NOMO-1 (cell line): ENCODE data around the gene RGS16.
A peak's percentile ranks its signal among the peaks of the same experiment; 100 is the strongest.

Experiments
- DNase-seq, 2 experiments: peaks; one replicate each; lab custom pipeline; 2025; ENCODE audit not compliant: unreplicated experiment in 2 of 2; lab: John Stamatoyannopoulos, UW

RGS16 gene, protein sequence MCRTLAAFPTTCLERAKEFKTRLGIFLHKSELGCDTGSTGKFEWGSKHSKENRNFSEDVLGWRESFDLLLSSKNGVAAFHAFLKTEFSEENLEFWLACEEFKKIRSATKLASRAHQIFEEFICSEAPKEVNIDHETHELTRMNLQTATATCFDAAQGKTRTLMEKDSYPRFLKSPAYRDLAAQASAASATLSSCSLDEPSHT

DNA sequence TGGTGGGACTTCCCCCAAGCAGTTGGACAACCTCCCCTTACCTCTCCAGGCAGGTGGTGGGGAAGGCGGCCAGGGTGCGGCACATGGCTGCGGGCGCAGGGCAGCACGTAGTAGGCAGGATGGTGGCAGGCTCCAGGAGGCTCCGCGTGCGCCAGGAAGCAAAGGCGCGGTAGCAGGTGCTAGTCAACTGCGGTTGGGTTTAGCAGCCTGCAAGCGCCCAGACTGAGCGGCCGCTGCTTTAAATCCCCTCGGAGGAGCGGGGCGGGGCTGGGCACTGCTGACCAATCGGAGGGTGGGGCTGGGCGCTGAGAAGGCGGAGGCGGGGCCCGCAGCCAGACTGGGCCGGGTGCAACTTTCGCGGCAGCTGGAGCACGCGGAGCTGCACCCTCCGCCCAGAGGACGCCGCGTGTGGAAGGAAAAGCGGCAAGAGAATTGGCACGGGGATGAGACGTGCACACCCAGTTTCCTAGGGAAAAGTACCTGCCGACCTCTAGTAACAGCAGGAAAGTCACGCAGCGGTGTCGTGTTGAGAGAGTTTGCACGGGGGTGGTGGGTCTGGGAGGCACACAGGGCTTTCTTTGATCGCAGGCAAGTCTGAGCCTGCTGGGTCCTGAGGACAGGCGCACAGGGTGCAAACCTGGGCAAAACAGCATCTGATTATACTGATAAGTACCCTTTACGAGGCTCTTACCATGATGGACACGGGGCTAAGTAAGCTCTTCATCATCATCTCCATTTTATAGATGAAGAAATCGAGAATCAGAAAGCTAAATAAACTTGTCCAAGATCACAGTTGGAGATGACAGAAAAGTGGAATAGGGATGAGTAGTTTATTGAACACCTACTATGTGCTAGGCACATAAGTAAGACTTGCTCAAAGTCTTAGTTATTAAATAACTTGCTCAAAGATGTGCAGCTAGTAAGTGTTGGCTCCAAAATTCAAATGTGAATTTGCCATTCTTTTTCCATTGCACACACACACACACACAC, at the start of gene RGS16:
Gene RGS16 (minus strand): TSS at position 215 of the 990 bp plus-strand sequence. CDS start 130 bp downstream, at position 85.
- DNase-seq: peak; percentile 87 to 95

DNA sequence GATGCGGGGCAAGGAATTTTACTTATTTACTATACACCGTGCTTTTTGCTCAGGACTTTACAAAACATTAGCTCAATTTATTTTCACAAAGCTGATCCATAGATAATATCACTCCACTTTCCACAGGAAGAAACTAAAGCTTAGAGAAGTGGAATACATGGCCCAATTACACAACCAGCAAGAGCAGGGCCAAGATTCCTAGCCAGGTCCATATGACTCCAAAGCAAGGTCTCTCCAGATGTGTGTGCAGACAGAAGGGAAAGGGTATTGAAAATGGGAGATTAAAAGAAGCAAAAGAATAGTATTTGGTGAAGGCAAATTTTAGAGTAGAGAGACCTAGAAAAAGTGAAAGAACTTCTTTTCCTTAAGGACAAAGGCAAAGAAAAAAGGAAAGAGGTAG, 49.8 kb upstream of the RGS16 start:
- DNase-seq: no peak

DNA sequence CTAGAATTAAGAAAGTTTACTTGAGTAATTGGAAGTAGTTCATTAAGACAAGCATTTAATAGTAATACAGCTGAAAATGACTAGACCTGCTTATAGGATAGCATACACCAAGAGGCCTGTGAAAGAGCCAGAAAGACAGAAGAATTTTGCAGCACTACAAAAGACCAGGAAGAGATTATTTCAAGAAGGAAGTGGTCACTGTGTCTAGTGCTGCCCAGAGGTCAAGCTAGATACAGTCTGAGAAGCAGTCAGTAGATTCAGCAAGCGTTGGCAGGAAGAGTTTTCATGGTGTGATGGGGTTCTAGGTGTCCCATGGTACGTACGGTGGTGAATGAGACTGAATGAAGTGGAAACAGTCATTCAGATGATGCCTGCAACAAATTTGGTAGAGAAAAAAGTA, 48.7 kb upstream of the RGS16 start:
- DNase-seq: no peak

DNA sequence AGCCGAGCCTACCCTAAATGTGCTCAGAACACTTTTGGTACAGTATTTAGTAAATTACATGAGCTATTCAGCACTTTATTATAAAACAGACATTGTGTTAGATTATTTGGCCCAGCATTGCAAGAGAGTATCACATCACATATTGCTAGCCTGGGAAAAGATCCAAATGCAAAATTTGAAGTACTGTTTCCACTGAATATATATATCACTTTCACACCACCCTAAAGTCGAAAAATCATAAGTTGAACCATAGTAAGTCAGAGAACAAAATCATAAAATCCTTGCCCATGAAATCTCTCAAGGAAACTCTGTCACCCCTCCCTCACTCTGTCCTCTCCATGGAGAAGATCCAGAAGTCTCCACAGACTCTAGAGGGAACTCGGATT, 47.1 kb upstream of the RGS16 start:
- no peak for DNase-seq

DNA sequence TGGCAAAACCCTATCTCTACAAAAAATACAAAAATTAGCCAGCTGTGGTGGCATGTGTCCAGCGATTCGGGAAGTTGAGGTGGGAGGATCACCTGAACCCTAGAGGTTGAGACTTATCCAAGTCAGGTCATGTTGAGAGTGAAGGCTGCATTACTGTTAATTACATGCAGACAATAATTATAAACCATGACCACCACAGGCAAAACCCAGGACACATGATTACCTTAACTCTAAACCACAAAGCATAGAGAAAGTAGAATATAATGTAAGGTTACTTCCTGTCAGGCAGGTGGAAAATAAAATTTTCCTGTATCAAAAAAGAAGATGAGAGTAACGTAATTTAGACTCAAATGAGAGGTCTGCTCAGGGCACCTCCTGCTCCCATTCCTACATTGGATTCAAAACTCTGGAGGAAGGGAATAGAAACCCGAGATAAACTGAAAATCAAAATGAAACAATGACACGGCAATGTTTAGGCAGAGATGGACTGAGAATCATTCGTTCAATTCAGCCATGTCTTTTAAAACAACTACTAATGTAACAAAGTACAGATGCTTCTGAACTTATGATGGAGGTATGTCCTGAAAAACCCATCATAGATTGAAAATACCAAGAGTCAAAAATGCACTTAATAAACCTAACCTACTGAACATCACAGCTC, 46.6 kb upstream of the RGS16 start:
- DNase-seq: no peak

DNA sequence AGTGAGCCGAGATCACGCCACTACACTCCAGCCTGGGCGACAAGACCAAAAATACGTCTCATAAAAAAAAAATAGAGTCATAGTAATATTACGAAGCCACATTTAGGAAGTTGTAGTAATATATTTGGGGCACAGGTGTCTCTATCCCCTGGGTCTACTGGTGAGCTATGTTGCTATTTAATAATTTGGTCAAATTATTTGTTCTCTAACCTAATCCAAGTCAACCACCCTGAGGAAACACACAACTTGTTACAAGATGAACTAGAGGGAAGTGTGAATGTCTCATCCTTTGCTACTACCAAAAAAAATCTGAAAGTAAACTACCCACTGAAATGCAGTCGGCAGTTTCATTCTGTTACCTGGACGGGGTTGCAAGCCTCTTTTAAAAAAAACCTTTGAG, 44.9 kb upstream of the RGS16 start:
- DNase-seq: no peak

DNA sequence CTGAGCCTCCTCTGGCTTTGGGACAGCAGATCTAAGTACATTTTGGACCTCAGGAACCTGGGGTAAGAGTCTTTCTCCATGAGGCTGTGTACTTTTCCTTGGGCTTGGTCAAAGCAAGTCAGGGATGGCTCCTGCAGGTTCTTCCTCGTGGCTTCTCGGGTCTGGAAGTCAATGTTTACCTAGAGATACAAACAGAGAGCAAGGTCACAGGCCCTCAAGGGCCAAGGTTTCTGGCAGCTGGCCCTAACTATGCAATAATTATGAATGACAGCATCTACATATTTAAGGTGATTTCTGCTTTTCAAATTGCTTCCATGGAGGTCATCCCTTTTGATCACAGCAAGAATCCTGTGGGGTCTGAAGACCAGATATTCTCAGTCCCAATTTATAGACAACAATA, 42.5 kb upstream of the RGS16 start:
- no peak for DNase-seq

DNA sequence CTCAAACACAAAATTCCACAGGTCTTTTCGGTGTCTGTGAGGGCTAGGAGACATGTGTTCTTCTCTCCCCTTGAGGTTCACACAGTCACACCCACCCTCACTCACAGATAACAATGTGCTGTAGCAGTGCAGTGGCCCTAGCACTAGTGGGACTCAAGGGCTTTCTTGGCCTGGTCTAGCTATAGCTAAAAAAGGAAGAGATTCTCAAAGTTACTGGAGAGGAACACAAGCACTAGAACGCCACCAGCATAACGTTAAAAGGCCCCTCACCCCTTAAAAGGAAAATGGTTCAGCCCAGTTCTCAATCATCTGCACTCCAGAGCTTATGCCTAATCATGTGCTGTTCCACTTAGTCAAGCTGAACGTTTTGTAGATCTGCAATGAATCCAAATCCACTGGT, 40.7 kb upstream of the RGS16 start:
- DNase-seq: no peak

DNA sequence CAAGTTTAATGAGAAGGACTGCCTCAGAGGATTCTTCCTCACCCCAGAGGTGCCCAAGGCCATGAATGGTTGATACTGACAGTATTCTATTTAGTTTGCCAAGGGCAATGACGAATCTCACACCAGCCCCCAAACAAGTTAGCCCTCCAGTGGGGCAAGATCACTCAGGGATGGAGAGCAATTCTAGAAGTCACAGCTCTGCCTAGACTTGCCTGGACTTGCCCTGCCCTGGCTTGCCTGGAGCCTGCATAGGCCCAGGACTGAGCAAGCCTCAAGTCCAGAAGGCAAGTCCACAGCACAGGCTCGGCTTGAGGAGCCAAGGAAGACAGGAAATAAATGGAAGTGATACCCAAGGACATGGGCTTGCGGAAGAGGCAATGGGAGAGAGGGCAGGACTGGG, 39.5 kb upstream of the RGS16 start:
- no peak for DNase-seq

DNA sequence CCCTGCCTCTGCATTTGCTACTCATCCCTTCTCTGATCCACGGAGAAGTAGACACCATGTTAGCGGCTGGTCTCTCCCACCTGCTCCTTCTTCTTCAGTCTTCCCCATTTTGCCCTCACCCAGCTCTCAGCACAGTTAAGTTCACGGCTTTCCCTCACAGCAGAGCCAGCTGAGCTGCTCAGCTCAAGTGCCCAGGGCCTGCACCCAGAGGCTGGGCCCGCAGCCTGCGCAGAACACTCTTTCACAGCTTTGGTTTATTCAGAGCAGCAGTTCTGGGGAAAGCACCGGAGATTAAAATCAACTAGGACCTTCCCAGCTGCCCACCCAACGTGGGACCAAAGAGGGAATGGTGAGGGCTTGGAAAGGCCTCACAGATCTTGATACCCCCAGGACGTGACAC, 38.3 kb upstream of the RGS16 start:
- no peak for DNase-seq

DNA sequence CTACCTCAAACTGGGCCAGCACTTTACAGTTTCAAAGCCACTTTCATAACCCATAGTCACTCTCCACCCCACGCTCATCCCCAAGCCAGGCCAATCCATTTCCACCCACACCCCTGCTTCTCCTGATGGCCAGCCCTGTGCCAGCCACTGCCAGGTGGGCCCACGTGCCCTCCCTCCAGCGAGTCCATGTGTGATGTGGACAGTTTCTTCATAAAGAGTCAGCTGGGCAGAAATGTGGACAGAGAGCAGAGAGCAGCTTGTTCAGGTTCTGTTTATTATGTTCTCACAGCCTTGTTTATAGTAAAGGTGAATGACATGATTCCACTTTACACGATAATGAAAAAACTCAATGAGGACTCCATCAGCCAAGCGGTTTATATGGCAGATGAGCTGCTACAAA, 37.4 kb upstream of the RGS16 start:
- DNase-seq: no peak

DNA sequence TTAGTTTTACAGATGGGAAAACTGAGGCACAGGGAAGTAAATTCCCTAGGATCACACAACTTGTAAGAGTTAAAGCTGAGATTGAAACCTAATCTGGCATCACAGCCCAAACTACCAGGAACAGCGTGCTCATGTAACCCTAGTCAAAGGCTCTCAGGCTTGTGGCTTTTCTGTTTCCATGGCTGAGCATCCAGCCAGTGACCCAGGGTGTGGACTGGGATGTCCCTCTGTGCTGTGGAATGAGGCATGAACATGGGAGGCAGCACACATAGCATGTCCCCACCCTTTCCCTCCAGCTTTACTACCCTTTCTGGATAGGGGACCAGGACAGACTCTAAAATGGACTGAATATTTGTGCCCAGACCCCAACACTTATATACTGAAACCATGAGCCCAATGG, 35.1 kb upstream of the RGS16 start:
- DNase-seq: no peak

DNA sequence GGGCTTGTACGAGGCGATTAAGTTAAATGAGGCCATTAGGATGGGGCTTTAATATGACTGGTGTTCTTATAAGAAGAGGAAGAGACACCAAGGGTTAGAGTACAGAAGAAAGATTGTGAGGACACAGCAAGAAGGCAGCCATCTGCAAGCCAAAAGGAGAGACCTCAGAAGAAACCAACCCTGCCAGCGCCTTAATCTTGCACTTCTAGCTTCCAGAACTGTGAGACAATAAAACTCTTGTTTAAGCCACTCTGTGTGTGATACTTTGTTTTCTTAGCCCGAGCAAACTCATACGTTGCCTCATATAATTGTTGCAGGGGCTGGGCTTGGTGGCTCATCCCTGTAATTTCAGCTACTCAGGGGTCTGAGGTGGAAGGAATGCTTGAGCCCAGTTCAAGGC, 33.6 kb upstream of the RGS16 start:
- DNase-seq: no peak

DNA sequence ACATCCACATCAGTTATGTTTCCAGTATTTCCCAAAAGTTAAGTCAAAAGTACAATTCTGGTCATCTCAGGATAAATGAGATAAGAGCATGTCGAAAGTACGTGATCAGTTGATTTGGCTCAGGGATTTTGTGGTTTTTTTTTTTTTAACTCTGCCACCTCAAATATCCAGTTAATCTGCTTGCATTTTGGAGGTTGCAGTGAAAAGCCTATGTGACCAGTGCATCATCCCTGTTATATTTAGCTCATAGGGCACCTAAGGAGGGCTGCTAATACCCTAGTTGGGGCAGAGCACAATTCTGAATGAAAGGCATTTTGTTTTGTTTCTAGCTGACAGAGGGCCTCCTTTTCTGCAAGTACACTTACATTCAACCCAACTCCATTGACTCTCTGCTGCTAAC, 31.7 kb upstream of the RGS16 start:
- DNase-seq: no peak

DNA sequence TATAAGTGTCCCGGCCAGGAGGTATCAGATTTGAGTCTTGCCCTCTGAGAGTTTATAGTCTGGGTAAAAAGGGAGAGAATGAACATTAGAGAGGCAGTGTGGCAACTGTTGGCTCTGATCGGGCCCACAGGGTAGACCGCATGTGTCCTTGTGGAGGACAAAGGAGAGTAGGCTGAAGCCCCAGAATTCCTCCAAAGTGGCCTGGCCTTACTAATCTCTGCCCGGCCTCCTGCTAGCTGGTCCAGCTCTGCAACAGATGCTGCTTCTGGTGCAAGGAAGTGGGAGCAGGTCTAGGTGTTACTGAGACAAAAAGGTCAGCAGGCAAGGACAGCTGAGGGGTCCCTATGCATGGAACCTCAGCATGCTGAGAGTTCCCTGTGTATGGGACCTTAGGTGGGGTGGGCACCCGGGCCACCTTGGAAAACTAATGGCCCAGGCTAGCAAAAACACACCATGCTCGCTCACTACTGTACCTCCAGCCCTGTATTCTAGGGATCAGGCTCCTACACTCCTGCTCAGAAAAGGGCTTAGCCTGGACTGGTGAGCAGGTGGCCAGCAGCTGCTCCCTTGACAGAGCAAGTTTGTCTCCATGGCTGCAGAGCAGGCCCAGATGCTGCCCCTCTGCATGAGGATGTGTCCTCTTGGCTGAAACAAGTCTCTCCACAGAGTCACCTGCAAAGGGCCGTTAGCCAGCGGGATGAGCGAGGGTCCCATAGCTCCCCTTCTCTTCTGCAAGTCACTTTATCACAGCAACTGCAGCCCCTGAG, 30.3 kb upstream of the RGS16 start:
- DNase-seq: no peak

DNA sequence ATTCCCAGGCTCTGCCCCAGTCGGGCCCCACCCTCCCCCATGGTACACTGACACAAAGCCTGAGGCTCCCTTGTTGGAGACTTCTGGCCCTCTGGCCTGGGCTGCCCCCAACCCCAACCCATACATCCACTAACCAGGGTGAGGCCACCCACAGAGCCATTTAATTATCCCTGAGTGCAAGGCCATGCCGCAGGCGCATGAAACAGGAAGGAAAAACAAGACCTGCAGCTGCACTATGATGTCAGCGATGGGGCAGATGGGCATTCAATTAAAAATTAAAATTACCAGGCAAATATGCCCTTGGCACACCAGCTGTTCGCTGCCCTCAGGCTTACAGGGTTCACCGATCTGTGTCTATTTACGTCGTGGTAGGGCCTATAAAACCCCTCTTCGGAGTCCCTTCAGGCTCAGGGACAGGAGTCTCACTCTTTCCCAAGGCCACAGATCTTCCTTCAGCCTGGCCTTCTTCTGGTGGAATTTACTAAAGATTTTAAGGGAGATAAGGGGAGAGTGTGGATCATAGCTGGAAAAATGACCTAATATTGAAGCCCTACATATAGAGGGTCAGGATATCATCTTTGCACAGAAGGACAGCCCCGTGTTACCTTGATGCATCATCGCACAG, 29.6 kb upstream of the RGS16 start:
- DNase-seq: no peak

DNA sequence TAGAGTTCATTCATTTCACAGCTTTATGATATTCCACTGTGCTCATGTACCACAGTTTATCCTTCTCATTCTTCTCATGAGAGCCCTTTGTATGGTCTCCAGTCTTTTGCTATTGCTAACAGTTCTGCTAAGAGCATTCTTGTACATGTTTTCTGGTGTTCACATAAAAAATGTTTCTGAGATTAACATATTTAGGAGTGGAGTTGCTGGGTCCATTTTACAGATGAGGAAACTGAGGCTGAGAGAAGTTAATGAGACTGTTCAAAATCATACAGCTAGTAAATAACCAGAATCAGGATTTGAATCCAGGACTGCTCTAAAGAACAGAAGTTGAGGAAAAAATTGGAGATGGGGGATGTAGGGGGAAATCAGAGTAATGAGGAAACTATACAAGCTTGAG, 28.8 kb upstream of the RGS16 start:
- DNase-seq: no peak

DNA sequence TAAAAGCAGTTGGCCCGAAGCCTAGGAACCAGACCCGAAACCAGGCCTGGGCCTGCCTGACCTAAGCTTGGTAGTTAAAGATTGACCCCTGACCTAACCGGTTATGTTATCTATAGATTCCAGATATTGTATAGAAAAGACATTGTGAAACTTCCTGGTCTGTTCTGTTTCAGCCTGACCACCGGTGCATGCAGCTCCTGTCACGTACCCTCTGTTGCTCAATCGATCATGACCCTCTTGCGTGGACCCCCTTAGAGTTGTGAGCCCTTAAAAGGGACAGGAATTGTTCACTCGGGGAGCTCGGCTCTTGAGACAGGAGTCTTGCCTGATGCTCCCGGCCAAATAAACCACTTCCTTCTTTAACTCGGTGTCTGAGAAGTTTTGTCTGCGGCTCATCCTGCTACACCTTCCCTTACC, 28.3 kb upstream of the RGS16 start:
- peak in 1 of 2 experiments; percentile 24 for DNase-seq

DNA sequence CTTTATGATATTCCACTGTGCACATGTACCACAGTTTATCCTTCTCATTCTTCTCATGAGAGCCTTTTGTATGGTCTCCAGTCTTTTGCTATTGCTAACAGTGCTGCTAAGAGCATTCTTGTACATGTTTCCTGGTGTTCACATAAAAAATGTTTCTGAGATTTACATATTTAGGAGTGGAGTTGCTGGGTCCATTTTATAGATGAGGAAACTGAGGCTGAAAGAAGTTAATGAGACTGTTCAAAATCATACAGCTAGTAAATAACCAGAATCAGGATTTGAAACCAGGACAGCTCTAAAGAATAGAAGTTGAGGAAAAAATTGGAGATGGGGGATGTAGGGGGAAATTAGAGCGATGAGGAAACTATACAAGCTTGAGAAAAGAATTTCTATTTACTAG, 27.8 kb upstream of the RGS16 start:
- no peak for DNase-seq

DNA sequence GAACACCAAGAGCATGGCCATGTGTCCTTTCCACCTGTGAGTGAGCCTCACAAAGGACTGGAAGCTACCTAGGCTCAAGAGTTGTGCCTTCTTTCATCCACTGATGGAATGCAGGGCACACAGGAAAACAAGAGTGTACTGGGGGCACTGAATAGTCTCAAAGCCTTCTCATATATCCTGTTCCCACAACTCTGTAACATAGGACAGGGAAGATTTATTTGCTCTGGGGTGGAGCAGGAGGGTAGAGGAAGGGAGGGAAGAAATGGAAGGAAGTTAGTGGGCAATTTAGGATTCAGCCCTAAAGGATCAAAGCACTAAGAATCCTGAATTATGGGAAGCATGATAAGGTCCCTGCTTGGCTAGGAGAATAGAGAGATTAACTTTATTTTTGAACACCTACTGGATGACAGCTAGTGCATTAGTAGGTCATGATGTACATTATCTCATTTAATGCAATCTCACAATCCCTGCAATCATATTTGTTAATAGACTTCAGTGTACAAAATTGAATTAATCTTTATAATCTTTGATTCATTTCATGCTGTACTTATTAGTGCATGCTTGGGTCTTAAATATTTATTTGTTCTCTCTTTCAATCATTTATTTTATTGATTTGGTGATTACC, 27.0 kb upstream of the RGS16 start:
- no peak for DNase-seq
